Uterus (tissue), 2 donors: ENCODE results near the gene SAMD5.

ENCODE experiments used
- POLR2A ChIP-seq, 2 donors: fragments of 450-650 bp; IDR thresholded peaks; one replicate each; pipeline ENCODE4 v1.6.1; 2016; ENCODE audit warnings: antibody characterized with exemption in 2 of 2, mild to moderate bottlenecking in 1 of 2, moderate library complexity in 1 of 2
- TF ChIP-seq, protein P1 (sequence below), 4 experiments: fragments of 200-600 bp in 2 of 4; fragments of 450-650 bp in 2 of 4; sonication (generic) in 2 of 4; IDR thresholded peaks; one replicate each; pipeline ENCODE4 v1.5.1; 2016 to 2019; ENCODE audit warnings: antibody characterized with exemption in 4 of 4, mild to moderate bottlenecking in 2 of 4, moderate library complexity in 1 of 4

DNA sequence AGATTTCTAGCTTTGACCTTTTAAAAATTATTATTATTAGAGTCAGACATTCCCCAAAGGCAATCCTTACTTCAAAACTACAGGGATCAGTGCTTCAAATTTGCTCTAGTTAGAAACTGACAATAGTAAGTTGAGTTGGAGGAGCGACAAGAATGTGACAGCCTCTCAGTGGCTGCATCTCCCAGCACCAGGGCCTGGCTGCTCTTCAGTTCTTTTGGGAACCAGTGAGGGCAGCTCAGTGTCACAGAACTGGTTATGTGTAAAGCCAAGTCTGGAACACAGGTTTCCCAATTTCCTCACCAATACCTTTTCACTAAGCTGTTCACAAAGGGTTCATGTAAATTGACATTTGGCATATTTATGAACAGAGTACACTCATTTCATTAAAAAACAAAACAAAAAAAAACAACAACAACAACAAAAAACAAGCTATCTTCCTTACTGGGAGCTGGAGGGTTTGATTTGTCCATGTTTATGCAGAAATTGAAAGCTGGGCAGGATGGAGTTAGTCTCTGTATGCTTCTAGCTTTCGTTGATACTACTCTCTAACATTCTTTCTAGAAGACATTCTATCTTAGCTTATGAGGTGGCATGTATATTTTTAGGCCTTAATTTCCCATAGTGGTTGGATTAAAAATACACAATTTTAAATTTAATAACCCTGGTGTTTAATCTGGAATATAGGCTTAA lies 95.0 kb downstream of the SAMD5 start:
- TF ChIP-seq, protein P1, sequence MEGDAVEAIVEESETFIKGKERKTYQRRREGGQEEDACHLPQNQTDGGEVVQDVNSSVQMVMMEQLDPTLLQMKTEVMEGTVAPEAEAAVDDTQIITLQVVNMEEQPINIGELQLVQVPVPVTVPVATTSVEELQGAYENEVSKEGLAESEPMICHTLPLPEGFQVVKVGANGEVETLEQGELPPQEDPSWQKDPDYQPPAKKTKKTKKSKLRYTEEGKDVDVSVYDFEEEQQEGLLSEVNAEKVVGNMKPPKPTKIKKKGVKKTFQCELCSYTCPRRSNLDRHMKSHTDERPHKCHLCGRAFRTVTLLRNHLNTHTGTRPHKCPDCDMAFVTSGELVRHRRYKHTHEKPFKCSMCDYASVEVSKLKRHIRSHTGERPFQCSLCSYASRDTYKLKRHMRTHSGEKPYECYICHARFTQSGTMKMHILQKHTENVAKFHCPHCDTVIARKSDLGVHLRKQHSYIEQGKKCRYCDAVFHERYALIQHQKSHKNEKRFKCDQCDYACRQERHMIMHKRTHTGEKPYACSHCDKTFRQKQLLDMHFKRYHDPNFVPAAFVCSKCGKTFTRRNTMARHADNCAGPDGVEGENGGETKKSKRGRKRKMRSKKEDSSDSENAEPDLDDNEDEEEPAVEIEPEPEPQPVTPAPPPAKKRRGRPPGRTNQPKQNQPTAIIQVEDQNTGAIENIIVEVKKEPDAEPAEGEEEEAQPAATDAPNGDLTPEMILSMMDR (IDR thresholded peaks at IDR 0.05) = no peak
- TF ChIP-seq POLR2A (IDR thresholded peaks at IDR 0.05) = no peak
